Osteoblast (primary cell): ENCODE results near the gene CAMK4. TPM values are rescaled to one million over a fixed set of nuclear protein-coding genes. Genes with fewer than 3 reads are reported as not detected.

ENCODE experiments used
- DNase-seq: peaks from one replicate; pipeline ENCODE4 v3.0.0; 2011; ENCODE audit warnings: low spot score, mixed read lengths; ENCODE audit not compliant: insufficient read length; ENCODE audit errors: missing footprints
- H2AFZ ChIP-seq: 2 replicates; pipeline ENCODE4 v1.6.0; 2011; ENCODE audit warnings: mild to moderate bottlenecking, low read length
- H3K27ac ChIP-seq: 2 replicates; pipeline ENCODE4 v1.5.1; 2011; ENCODE audit warnings: mild to moderate bottlenecking, low read depth, low read length, moderate library complexity
- H3K27me3 ChIP-seq: 2 replicates; pipeline ENCODE4 v1.6.0; 2012; ENCODE audit warnings: mild to moderate bottlenecking, control low read depth, inconsistent platforms, low read length, moderate library complexity; ENCODE audit not compliant: insufficient read depth
- H3K36me3 ChIP-seq: 2 replicates; pipeline ENCODE4 v1.5.1; 2011; ENCODE audit warnings: mild to moderate bottlenecking, low read length, control low read depth, moderate library complexity; ENCODE audit not compliant: insufficient read depth
- H3K4me1 ChIP-seq: 2 replicates; pipeline ENCODE4 v1.5.1; 2011; ENCODE audit warnings: mild to moderate bottlenecking, low read length, control low read depth, moderate library complexity; ENCODE audit not compliant: insufficient read depth
- H3K4me2 ChIP-seq: 2 replicates; pipeline ENCODE4 v1.6.0; 2011; ENCODE audit warnings: mild to moderate bottlenecking, low read length; ENCODE audit not compliant: insufficient read depth
- H3K4me3 ChIP-seq: fragments of 200-600 bp; sonication (generic); 3 replicates; pipeline ENCODE4 v1.5.1; 2012; ENCODE audit warnings: mild to moderate bottlenecking, low read length, inconsistent platforms; ENCODE audit not compliant: insufficient read depth
- H3K79me2 ChIP-seq: 2 replicates; pipeline ENCODE4 v1.6.0; 2012; ENCODE audit warnings: mild to moderate bottlenecking, low read length, control low read depth, inconsistent platforms; ENCODE audit not compliant: insufficient read depth
- H3K9me3 ChIP-seq: 2 replicates; pipeline ENCODE4 v1.5.1; 2011; ENCODE audit warnings: low read depth, low read length, control low read depth
- H4K20me1 ChIP-seq: 2 replicates; pipeline ENCODE4 v1.6.0; 2012; ENCODE audit warnings: mild to moderate bottlenecking, low read length, control low read depth; ENCODE audit not compliant: insufficient read depth
- CTCF ChIP-seq: IDR thresholded peaks from 2 replicates; pipeline ENCODE4 v1.5.1; 2011; ENCODE audit warnings: mild to moderate bottlenecking, low read depth, low read length, moderate library complexity; ENCODE audit errors: extremely low read depth
- total RNA-seq: library from RNA; depleted of rRNA; stranded (reverse); fragments of >200 nt; gene quantifications from 2 replicates; pipeline ENCODE4 v1.2.3, GENCODE V29; 2012

Gene CAMK4
- total RNA-seq, 1 donor = 0.72 TPM

GRCh38 chr5:111194925-111195324 lies 29.3 kb upstream of the CAMK4 start:
- H4K20me1 ChIP-seq = no peaks in the 10 kb centered on the region
- no peaks in the 10 kb centered on the region for H3K9me3 ChIP-seq
- H3K36me3 ChIP-seq = no peaks in the 10 kb centered on the region
- no peak for DNase-seq
- H3K4me2 ChIP-seq = no peak overlapping the region
- no peak overlapping the region for H3K4me3 ChIP-seq
- TF ChIP-seq CTCF = no peak
- no peak overlapping the region for H2AFZ ChIP-seq
- no peak overlapping the region for H3K27ac ChIP-seq
- no peaks in the 10 kb centered on the region for H3K79me2 ChIP-seq
- no peaks in the 10 kb centered on the region for H3K27me3 ChIP-seq
- H3K4me1 ChIP-seq = no peaks in the 10 kb centered on the region

DNA sequence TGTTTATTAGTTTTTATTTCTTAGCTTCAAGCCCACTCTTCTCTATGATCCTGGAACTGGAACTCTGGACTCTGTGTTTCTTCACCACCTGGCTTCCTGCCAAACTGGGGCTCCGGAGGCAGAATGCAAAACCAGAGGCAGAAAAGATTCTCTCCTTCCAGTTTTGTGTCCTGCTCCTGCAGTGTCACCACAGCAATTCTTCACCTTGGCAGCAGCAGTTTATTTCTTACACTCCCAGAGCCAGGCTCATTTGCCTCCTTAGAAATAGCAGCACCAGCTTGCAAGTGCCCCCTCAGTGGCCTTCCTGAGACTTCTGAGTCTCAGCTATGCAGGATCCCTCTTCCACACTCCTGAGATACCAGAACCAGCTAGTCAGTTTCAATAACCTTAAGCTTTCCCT lies 26.7 kb upstream of the CAMK4 start:
- Histone ChIP-seq H3K27me3 (no peaks in the 10 kb centered on the region), H3K4me3 (no peak overlapping the region), H3K79me2 (no peaks in the 10 kb centered on the region), H3K9me3 (no peaks in the 10 kb centered on the region), H3K4me2 (no peak overlapping the region), H3K36me3 (no peaks in the 10 kb centered on the region), H4K20me1 (no peaks in the 10 kb centered on the region), H2AFZ (no peak overlapping the region), H3K27ac (no peak overlapping the region), H3K4me1 (no peaks in the 10 kb centered on the region)
- no peak for DNase-seq
- TF ChIP-seq CTCF = no peak

- Histone ChIP-seq H4K20me1 (no peaks in the 10 kb centered on the region), H2AFZ (no peak overlapping the region), H3K4me1 (no peaks in the 10 kb centered on the region), H3K36me3 (no peaks in the 10 kb centered on the region), H3K9me3 (no peaks in the 10 kb centered on the region), H3K27ac (no peak overlapping the region), H3K27me3 (no peaks in the 10 kb centered on the region), H3K4me3 (no peak overlapping the region), H3K4me2 (no peak overlapping the region), H3K79me2 (no peaks in the 10 kb centered on the region)
- DNase-seq = no peak
- TF ChIP-seq CTCF = no peak
Observed at GRCh38 chr5:111198281-111198966, 25.8 kb upstream of the CAMK4 start.

GRCh38 chr5:111200828-111201227 lies 23.4 kb upstream of the CAMK4 start:
- no peak overlapping the region for H3K4me2 ChIP-seq

More at GRCh38 chr5:111200828-111201227, 23.4 kb upstream of the CAMK4 start:
- no peak overlapping the region for H3K27ac ChIP-seq
- no peaks in the 10 kb centered on the region for H3K4me1 ChIP-seq
- H3K36me3 ChIP-seq = no peaks in the 10 kb centered on the region
- H3K9me3 ChIP-seq = no peaks in the 10 kb centered on the region
- no peak overlapping the region for H3K4me3 ChIP-seq
- H4K20me1 ChIP-seq = no peaks in the 10 kb centered on the region
- no peaks in the 10 kb centered on the region for H3K79me2 ChIP-seq
- DNase-seq = no peak
- H2AFZ ChIP-seq = no peak overlapping the region
- H3K27me3 ChIP-seq = no peaks in the 10 kb centered on the region
- no peak for TF ChIP-seq CTCF
